ENCODE results near the gene LYRM2.
A peak's percentile ranks its signal among the peaks of the same experiment; 100 is the strongest.
"Not testable (repeated sequence)": the region's sequence is repeated elsewhere in the genome, so short reads cannot be mapped to it uniquely, and the experiment has no call there.

Gene LYRM2

GRCh38 chr6:89644864-89645263, 6.3 kb upstream of the LYRM2 start:
- no peak for DNase-seq

- DNase-seq = no peak
Measured at GRCh38 chr6:89643406-89643805, 4.9 kb upstream of the LYRM2 start.

- DNase-seq = no peak
Measured at GRCh38 chr6:89642956-89643355, 4.4 kb upstream of the LYRM2 start.

GRCh38 chr6:89641581-89641980, 3.0 kb upstream of the LYRM2 start:
- DNase-seq = not testable (repeated sequence)

- no peak for DNase-seq
Measured at GRCh38 chr6:89640804-89641203, 2.3 kb upstream of the LYRM2 start.

GRCh38 chr6:89637960-89638319, 607 bp downstream of the LYRM2 start:
- DNase-seq = no peak

- not testable (repeated sequence) for DNase-seq
Measured at GRCh38 chr6:89636412-89636811, 2.1 kb downstream of the LYRM2 start.

- DNase-seq = no peak
Measured at GRCh38 chr6:89630488-89630887, 8.1 kb downstream of the LYRM2 start.

- no peak for DNase-seq
Measured at GRCh38 chr6:89623749-89624148, 14.8 kb downstream of the LYRM2 start.

GRCh38 chr6:89619567-89619966, 19.0 kb downstream of the LYRM2 start:
- no peak for DNase-seq

GRCh38 chr6:89618026-89618425, 20.5 kb downstream of the LYRM2 start:
- DNase-seq = no peak

GRCh38 chr6:89616531-89616930, 22.0 kb downstream of the LYRM2 start:
- DNase-seq = no peak

GRCh38 chr6:89615882-89616281, 22.7 kb downstream of the LYRM2 start:
- DNase-seq = no peak

GRCh38 chr6:89613790-89614189, 24.8 kb downstream of the LYRM2 start:
- no peak for DNase-seq

GRCh38 chr6:89612121-89612520, 26.4 kb downstream of the LYRM2 start:
- no peak for DNase-seq

GRCh38 chr6:89611666-89612065, 26.9 kb downstream of the LYRM2 start:
- no peak for DNase-seq

- peak; percentile 79 for DNase-seq
Measured at GRCh38 chr6:89610149-89610642, 28.4 kb downstream of the LYRM2 start.

GRCh38 chr6:89605861-89606260, 32.7 kb downstream of the LYRM2 start:
- no peak for DNase-seq

- no peak for DNase-seq
Measured at GRCh38 chr6:89604653-89605052, 33.9 kb downstream of the LYRM2 start.

GRCh38 chr6:89602166-89602565, 36.4 kb downstream of the LYRM2 start:
- DNase-seq = no peak

GRCh38 chr6:89599727-89600126, 38.8 kb downstream of the LYRM2 start:
- DNase-seq = no peak

GRCh38 chr6:89597988-89598387, 40.6 kb downstream of the LYRM2 start:
- DNase-seq = no peak

GRCh38 chr6:89597372-89597771, 41.2 kb downstream of the LYRM2 start:
- DNase-seq = no peak

- DNase-seq = no peak
Measured at GRCh38 chr6:89596484-89596883, 42.1 kb downstream of the LYRM2 start.

- no peak for DNase-seq
Measured at GRCh38 chr6:89596056-89596455, 42.5 kb downstream of the LYRM2 start.

GRCh38 chr6:89591745-89592144, 46.8 kb downstream of the LYRM2 start:
- no peak for DNase-seq
